BLaER1 (cell line): ENCODE data around the gene UBE2O.

Source experiments
- H3K27ac ChIP-seq: shearing (Covaris generic); formaldehyde crosslinking; 2 replicates; pipeline ENCODE4 v1.8.1; 2022
- H3K27me3 ChIP-seq: shearing (Covaris generic); formaldehyde crosslinking; 2 replicates; pipeline ENCODE4 v1.8.1; 2022
- H3K36me3 ChIP-seq: shearing (Covaris generic); formaldehyde crosslinking; 2 replicates; pipeline ENCODE4 v1.8.1; 2022
- H3K4me1 ChIP-seq: shearing (Covaris generic); formaldehyde crosslinking; 2 replicates; pipeline ENCODE4 v1.8.1; 2022
- H3K4me2 ChIP-seq: shearing (Covaris generic); formaldehyde crosslinking; 2 replicates; pipeline ENCODE4 v1.8.1; 2022
- H3K4me3 ChIP-seq: shearing (Covaris generic); formaldehyde crosslinking; 2 replicates; pipeline ENCODE4 v1.8.1; 2022
- H3K9ac ChIP-seq: shearing (Covaris generic); formaldehyde crosslinking; 2 replicates; pipeline ENCODE4 v1.8.1; 2022
- H3K9me3 ChIP-seq: shearing (Covaris generic); formaldehyde crosslinking; 2 replicates; pipeline ENCODE4 v1.8.1; 2022
- H4K20me1 ChIP-seq: shearing (Covaris generic); formaldehyde crosslinking; 2 replicates; pipeline ENCODE4 v1.8.1; 2022
- Cebpa-rat ChIP-seq: shearing (Covaris generic); IDR thresholded peaks from 2 replicates; pipeline ENCODE4 v1.8.1; 2022

UBE2O gene

DNA sequence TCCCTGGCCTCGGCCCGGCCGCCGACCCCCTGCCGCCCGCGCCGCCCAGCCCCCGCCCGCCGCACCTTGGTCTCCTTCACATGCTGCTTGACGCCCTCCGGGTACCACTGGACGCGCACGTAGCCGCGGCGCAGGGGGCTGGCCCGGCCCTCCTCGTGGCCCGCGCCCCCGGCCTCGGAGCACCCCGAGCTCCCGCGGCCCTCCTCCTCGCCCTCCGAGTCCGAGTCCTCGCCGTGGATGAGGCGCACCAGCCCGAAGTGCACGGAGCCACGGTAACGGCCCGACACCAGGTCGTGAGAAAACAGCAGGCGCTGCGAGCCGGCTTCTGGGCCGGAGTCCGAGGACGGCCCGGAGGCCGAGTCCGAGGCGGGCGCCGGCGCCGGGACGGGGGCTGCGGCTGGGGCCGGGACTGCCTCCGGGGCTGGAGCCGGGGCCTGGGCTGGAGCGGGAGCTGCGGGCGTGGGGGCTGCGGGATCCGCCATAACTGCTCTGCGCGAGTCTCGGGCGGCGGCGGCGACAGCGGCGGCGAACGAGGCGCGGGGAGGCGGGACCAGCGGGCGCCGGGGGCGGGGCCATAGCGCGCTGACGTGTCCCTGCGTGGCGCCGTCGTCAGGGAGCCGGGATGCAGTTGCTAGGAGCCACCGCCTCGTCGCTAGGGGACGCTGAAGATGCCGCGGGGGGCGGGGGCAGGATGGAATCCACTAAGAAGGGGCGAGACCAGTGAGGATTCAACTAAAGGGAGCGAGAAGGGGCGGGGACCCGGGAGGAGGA is at the start of gene UBE2O:
Gene UBE2O (minus strand): TSS at position 493 of the 771 bp plus-strand sequence. CDS start 11 bp downstream, at position 482.
- peak within 1 kb of the TSS; percentile 89 for H3K27ac ChIP-seq
- H3K27me3 ChIP-seq, result no peaks in the 10 kb centered on the region
- H3K4me3 ChIP-seq, result peak within 1 kb of the TSS; percentile 99
- H4K20me1 ChIP-seq, result peaks cover 47% of the 10 kb centered on the region
- peaks cover 44% of the 10 kb centered on the region for H3K4me1 ChIP-seq
- H3K9ac ChIP-seq, result peak within 1 kb of the TSS; percentile 92
- TF ChIP-seq Cebpa-rat, result no peak
- peak within 1 kb of the TSS; percentile 94 for H3K4me2 ChIP-seq
- no peaks in the 10 kb centered on the region for H3K36me3 ChIP-seq
- H3K9me3 ChIP-seq, result no peaks in the 10 kb centered on the region

DNA sequence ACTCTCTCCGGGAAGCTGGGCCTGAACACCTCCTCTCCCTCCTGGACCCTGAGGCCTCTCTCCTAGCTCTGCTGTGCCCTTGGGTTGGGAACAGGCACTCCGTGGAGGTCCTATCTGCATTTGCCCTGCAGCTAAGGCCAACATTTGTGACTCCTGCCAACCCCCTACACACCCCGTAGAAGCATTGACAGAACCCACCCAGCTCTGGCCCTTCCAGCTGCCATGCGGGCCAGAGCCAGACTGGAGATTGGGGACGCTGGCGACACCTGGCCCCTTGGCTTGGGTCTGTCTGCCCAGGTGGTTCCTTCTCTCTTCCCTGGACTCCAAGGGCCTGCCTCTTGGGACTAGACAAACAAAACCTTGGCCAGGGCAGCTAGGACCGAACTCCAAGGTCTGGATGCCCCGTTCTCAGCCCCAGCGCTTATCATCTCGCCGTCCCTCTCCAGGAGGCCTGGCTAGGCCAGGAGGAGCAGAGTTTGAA is 48.9 kb upstream of the UBE2O start:
- peaks cover 30% of the 10 kb centered on the region for H4K20me1 ChIP-seq
- H3K27me3 ChIP-seq, result no peaks in the 10 kb centered on the region
- no peaks in the 10 kb centered on the region for H3K9me3 ChIP-seq
- peak overlapping the region; percentile 44 for H3K9ac ChIP-seq
- H3K4me2 ChIP-seq, result peak overlapping the region; percentile 100
- peak overlapping the region; percentile 65 for H3K27ac ChIP-seq
- TF ChIP-seq Cebpa-rat, result no peak
- H3K4me3 ChIP-seq, result peak overlapping the region; percentile 98
- H3K36me3 ChIP-seq, result peaks cover 10% of the 10 kb centered on the region
- peaks cover 65% of the 10 kb centered on the region for H3K4me1 ChIP-seq

DNA sequence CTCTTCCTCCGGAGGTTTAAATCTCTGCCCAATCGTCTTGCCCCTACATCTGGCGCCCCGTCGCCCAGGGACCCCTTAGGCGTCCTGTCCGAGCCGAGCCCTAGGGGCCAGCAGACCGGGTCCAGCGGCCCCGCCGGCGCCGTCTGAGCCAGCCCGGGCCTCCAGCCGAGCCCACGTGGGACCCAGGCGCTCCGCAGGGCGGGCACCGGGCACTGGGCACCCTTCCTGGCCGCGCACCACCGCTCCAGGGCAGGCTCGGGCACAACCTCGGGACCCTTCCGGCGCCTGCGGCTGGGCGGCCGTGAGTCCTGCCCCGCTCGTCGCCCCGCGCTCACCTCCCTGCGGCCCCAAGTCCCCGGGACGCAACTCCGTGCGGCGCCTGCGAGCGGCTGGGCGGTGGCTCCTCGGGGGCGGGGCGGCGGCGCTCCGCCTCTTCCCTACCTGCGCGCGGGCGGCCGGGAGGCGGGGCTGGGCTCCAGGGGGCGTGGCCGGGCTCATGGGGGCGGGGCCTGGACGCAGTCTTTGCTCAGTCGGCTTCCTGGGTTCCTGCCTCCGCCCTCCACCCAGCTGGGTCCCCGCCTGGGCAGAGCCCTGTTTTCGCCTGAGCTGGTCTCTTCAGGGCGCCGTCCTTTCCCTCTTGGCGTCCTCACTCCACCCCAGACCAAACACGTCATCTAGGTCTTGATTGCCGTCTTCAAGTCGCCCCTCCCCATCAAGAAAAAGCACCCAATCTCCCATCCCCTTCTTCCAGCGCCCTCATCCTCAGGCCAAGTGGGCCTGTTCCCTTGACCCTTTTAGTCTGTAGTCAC is 48.3 kb upstream of the UBE2O start, which contains the start of gene RHBDF2:
Gene RHBDF2 (minus strand): TSS at position 406 of the 809 bp plus-strand sequence. CDS start 19,899 bp downstream, outside the sequence.
- Histone ChIP-seq H3K4me2 (peak within 1 kb of the TSS; percentile 100), H3K4me3 (peak within 1 kb of the TSS; percentile 98), H3K9ac (peak within 1 kb of the TSS; percentile 89), H3K9me3 (no peaks in the 10 kb centered on the region), H3K36me3 (peaks cover 10% of the 10 kb centered on the region), H3K27ac (peak within 1 kb of the TSS; percentile 85), H3K4me1 (peaks cover 65% of the 10 kb centered on the region), H3K27me3 (no peaks in the 10 kb centered on the region), H4K20me1 (peaks cover 36% of the 10 kb centered on the region)
- TF ChIP-seq Cebpa-rat, result no peak

DNA sequence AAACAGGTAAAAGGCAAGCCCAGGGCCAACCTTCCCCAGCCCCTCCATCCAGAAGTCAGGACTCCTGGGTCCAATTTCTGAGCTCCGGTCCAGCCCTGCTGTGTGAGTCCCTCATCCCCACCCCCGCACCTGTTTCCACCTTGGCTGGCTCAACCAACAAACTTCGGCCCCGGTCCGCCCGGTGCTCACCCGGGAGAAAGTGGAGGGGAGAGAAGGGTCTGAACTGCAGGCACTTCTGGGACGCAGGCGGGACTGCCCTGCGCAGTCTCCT is 47.7 kb upstream of the UBE2O start:
- H3K4me3 ChIP-seq, result peak overlapping the region; percentile 98
- peak overlapping the region; percentile 85 for H3K27ac ChIP-seq
- no peak for TF ChIP-seq Cebpa-rat
- H3K4me1 ChIP-seq, result peaks cover 66% of the 10 kb centered on the region
- H3K27me3 ChIP-seq, result no peaks in the 10 kb centered on the region
- peak overlapping the region; percentile 89 for H3K9ac ChIP-seq
- peaks cover 42% of the 10 kb centered on the region for H4K20me1 ChIP-seq
- peaks cover 10% of the 10 kb centered on the region for H3K36me3 ChIP-seq
- peak overlapping the region; percentile 100 for H3K4me2 ChIP-seq
- no peaks in the 10 kb centered on the region for H3K9me3 ChIP-seq

DNA sequence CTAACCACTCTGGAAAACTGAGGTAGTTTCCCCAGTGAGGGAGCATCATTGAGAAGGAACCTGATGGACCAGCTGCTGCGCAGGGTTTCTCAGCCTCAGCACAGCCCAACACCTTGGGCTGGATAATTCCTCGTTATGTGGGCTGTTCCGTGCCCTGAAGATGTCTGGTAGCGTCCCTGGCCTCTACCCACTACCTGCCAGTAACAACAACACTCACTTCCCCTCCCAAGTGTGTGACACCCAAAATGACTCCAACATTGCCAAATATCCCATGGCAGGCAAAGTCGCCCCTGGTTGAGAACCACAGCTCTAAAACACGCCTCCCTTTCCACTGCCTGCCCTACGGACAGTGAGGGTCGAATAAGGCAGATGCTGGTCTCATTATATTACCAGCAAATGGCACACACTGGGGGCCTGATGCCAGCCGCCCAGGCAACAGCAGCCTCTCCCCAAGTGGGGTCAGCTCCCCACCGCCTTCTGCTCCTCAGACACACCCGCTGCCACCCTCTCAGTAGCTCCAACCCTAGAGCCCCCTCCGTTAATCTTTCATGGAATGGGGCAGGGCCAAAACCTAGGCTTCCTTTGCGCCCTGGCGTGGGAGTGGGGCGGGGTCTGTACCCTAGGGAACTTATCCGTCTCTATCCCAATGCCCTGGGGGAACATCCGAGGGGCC is 47.3 kb upstream of the UBE2O start:
- peak overlapping the region; percentile 100 for H3K4me2 ChIP-seq
- H3K27me3 ChIP-seq, result no peaks in the 10 kb centered on the region
- H3K4me3 ChIP-seq, result peak overlapping the region; percentile 98
- no peak for TF ChIP-seq Cebpa-rat
- H3K27ac ChIP-seq, result peak overlapping the region; percentile 85
- peaks cover 10% of the 10 kb centered on the region for H3K36me3 ChIP-seq
- H3K9me3 ChIP-seq, result no peaks in the 10 kb centered on the region
- H3K9ac ChIP-seq, result peak overlapping the region; percentile 89
- H3K4me1 ChIP-seq, result peaks cover 71% of the 10 kb centered on the region
- peaks cover 47% of the 10 kb centered on the region for H4K20me1 ChIP-seq

DNA sequence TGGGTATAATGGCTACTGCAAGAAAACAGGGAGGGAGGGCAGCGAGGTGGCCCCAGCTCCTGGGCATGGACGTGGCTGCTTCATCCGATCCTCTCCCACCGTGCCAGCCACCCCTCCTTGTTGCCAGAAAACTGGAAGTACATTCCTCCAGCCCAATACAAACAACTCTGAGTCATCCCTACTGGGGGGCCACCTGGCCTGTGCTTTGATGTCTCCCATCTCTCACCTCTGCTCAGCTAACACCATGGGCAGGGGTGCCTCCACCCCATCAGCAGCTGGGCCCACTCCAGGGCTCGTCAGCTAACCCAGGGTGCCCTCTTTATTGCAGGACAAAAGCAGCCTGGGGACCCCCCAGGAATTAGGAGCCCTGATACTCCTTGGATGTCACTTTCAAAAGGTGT is 46.3 kb upstream of the UBE2O start:
- peaks cover 10% of the 10 kb centered on the region for H3K36me3 ChIP-seq
- H3K27ac ChIP-seq, result peak overlapping the region; percentile 65
- H3K27me3 ChIP-seq, result no peaks in the 10 kb centered on the region
- peaks cover 52% of the 10 kb centered on the region for H4K20me1 ChIP-seq
- peaks cover 81% of the 10 kb centered on the region for H3K4me1 ChIP-seq
- peak overlapping the region; percentile 100 for H3K4me2 ChIP-seq
- peak overlapping the region; percentile 98 for H3K4me3 ChIP-seq
- peak overlapping the region; percentile 89 for H3K9ac ChIP-seq
- no peak for TF ChIP-seq Cebpa-rat
- no peaks in the 10 kb centered on the region for H3K9me3 ChIP-seq

DNA sequence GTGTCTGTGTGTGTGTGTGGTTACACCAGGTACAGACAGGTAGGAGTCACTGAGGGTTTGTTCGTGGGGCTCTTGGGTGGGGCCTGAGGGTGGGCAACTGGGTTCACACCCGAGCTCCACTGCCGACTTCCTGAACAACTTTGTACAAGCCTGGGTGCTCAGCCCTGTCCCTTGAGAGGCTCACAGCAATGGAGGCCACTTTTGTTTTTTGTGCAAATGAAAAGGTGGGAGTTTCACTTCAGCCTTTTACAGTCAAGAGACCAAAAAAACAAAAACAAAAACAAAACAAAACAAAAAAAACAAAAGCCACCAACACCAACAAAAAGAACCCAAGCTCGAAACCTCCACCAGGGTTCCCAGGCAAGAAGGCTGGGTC is 45.9 kb upstream of the UBE2O start:
- H3K27me3 ChIP-seq, result no peaks in the 10 kb centered on the region
- no peaks in the 10 kb centered on the region for H3K9me3 ChIP-seq
- H3K36me3 ChIP-seq, result peaks cover 10% of the 10 kb centered on the region
- H3K4me2 ChIP-seq, result peak overlapping the region; percentile 100
- H3K9ac ChIP-seq, result peak overlapping the region; percentile 89; the same call in 1 of the 2 replicates
- H3K27ac ChIP-seq, result peak overlapping the region; percentile 65
- H3K4me1 ChIP-seq, result peaks cover 85% of the 10 kb centered on the region
- TF ChIP-seq Cebpa-rat, result no peak
- H4K20me1 ChIP-seq, result peaks cover 52% of the 10 kb centered on the region
- H3K4me3 ChIP-seq, result peak overlapping the region; percentile 98

DNA sequence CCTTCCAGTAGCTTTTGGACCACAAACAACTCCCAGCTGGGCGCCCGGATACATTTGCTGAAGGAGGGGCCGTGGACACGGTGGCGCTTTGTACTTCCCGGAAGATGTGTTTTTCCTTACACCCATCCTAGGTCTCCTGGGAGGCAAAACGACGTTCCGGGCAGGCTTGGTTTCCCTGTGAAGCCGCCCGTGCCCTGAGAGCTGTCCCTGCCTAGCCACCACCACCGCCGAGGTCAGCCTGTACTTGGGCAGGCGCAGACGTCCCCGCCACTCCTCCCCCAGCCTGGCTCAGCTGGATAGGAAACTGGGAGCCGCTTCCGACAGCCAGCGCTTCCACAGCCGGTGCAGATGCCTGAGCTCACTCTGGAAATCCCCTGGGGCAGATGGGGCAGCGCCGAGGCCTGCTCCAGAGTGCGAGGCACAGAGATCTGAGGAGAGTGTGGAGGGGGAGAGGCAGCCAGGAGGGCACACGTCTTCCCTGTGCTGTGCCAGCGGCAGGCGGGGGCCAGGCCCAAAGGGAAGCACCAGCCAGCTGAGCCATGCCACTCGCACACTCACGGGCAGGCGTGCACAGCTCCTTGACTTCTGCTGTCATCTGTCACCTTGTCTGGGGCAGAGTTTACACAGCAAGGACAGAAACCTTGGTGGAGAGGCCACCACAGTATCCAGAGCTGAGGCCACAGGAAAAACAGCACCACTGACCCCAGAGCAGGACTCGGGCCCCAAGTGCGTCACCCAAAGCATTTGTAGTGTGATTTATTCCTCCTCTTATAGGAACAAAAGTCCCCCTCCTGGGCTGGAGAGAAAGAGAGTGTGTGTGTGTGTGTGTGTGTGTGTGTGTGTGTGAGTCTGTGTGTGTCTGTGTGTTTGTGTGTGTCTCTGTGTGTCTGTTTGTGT is 45.3 kb upstream of the UBE2O start:
- peaks cover 52% of the 10 kb centered on the region for H4K20me1 ChIP-seq
- H3K4me3 ChIP-seq, result no peak overlapping the region
- H3K27me3 ChIP-seq, result no peaks in the 10 kb centered on the region
- peaks cover 91% of the 10 kb centered on the region for H3K4me1 ChIP-seq
- H3K36me3 ChIP-seq, result peaks cover 10% of the 10 kb centered on the region
- TF ChIP-seq Cebpa-rat, result no peak
- no peaks in the 10 kb centered on the region for H3K9me3 ChIP-seq
- H3K27ac ChIP-seq, result peak overlapping the region; percentile 65
- peak overlapping the region; percentile 89; the same call in 1 of the 2 replicates for H3K9ac ChIP-seq
- H3K4me2 ChIP-seq, result peak overlapping the region; percentile 100

DNA sequence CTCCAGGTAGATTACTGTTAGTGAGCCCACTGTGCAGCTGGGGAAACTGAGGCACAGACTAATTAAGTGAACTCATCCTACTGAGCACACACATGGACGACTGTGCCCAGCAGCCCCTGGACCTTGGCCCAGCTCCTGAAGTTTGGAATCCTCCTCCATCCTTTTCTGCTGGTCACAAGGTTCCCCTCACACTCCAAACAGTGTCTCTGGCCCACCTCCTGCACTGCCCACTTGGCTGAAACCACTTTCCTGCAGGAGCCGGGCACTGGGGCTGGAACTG is 44.7 kb upstream of the UBE2O start:
- Histone ChIP-seq H3K9ac (0 out of 2 replicates have a peak overlapping the region, but pooled peaks have one; percentile 89), H3K36me3 (peaks cover 10% of the 10 kb centered on the region), H3K4me3 (no peak overlapping the region), H3K4me1 (peaks cover 94% of the 10 kb centered on the region), H3K4me2 (peak overlapping the region; percentile 100), H3K9me3 (no peaks in the 10 kb centered on the region), H3K27me3 (no peaks in the 10 kb centered on the region), H3K27ac (peak overlapping the region; percentile 65; the same call in 1 of the 2 replicates), H4K20me1 (peaks cover 54% of the 10 kb centered on the region)
- TF ChIP-seq Cebpa-rat, result no peak
